ENCODE results near the gene MRO. TPM values are rescaled to one million over a fixed set of nuclear protein-coding genes. Genes with fewer than 3 reads are reported as not detected.

MRO gene
- total RNA-seq, 1 donor from 2014 or later: 0.18 TPM

DNA sequence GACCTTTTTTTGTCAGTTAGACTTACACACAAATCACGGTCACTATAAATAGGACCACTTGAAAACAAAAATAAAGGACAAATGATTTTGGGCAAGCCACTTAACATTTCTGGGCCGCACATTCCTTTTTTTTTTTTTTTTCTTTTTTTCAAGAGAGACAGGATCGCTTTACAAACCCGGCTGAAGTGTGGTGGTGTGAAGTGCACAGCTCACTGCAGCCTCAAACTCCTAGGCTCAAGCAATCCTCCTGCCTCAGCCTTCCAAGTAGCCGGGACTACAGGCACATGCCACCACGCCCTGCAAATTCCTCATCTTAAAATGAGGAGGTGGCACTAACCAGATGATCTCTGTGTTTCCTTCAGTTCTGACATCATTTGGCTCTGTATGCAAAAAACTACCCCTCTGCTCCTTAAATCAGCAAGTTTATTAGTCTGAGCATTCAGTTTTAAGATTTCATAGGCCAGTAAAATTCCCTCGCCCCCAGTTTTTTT is 28.3 kb upstream of the MRO start:
- Mint-ChIP-seq H3K27me3 (ENCODE audit: low read depth, unreplicated experiment) (no peaks in the 10 kb centered on the region), H3K4me1 (ENCODE audit: low read depth, unreplicated experiment) (peaks cover 15% of the 10 kb centered on the region), H3K36me3 (ENCODE audit: low read depth, unreplicated experiment) (no peaks in the 10 kb centered on the region), H3K4me3 (ENCODE audit: unreplicated experiment) (no peak overlapping the region), H3K27ac (ENCODE audit: unreplicated experiment) (peak overlapping the region; percentile 70), H3K9me3 (ENCODE audit: unreplicated experiment) (no peaks in the 10 kb centered on the region)
- Histone ChIP-seq H3K27me3 (ENCODE audit: insufficient read depth, low read length) (no peaks in the 10 kb centered on the region), H2AFZ (ENCODE audit: low read depth, low read length) (no peak overlapping the region), H3K4me2 (ENCODE audit: low read length) (no peak overlapping the region), H3K36me3 (ENCODE audit: insufficient read depth, low read length) (no peaks in the 10 kb centered on the region), H4K20me1 (ENCODE audit: insufficient read depth, low read length) (no peaks in the 10 kb centered on the region), H3K4me1 (ENCODE audit: insufficient read depth, low read length) (peaks cover 5% of the 10 kb centered on the region), H3K79me2 (ENCODE audit: insufficient read depth, low read length) (no peaks in the 10 kb centered on the region), H3K9ac (ENCODE audit: low read length) (no peak overlapping the region), H3K9me3 (ENCODE audit: insufficient read depth, low read depth, low read length) (no peaks in the 10 kb centered on the region), H3K27ac (ENCODE audit: low read depth, low read length) (no peak overlapping the region), H3K4me3 (ENCODE audit: insufficient read depth, low read depth, low read length) (no peak overlapping the region)
- DNase-seq (ENCODE audit: low read depth): no peak
- FAIRE-seq: no peak
- TF ChIP-seq EZH2 (IDR thresholded peaks at IDR 0.05; ENCODE audit: insufficient read depth, low read length): no peak
- TF ChIP-seq, protein P1, sequence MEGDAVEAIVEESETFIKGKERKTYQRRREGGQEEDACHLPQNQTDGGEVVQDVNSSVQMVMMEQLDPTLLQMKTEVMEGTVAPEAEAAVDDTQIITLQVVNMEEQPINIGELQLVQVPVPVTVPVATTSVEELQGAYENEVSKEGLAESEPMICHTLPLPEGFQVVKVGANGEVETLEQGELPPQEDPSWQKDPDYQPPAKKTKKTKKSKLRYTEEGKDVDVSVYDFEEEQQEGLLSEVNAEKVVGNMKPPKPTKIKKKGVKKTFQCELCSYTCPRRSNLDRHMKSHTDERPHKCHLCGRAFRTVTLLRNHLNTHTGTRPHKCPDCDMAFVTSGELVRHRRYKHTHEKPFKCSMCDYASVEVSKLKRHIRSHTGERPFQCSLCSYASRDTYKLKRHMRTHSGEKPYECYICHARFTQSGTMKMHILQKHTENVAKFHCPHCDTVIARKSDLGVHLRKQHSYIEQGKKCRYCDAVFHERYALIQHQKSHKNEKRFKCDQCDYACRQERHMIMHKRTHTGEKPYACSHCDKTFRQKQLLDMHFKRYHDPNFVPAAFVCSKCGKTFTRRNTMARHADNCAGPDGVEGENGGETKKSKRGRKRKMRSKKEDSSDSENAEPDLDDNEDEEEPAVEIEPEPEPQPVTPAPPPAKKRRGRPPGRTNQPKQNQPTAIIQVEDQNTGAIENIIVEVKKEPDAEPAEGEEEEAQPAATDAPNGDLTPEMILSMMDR (IDR thresholded peaks at IDR 0.05; ENCODE audit: insufficient read depth, low read depth, low read length): no peak

DNA sequence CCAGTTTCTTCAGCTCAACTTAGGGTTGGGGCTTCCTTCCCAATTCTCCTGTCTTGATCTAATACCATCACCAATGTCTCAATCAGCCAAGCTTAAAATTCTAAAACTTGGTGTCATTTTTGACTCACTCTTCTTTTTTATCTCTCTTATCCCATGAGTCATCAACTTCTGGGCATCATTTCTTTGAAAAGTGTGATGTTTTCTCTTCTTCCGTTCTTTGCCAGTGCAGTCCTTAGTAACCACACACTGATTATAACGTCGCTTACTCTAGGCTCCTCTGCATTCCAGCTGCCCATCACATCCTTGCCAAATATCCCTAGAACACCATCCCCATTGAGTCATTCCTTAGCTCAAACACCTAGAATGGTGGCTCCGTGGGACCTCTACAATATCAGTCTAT is 27.4 kb upstream of the MRO start:
- Histone ChIP-seq H3K36me3 (ENCODE audit: insufficient read depth, low read length) (no peaks in the 10 kb centered on the region), H3K4me3 (ENCODE audit: insufficient read depth, low read depth, low read length) (no peak overlapping the region), H3K4me2 (ENCODE audit: low read length) (peak overlapping the region; percentile 11), H3K9me3 (ENCODE audit: insufficient read depth, low read depth, low read length) (no peaks in the 10 kb centered on the region), H3K79me2 (ENCODE audit: insufficient read depth, low read length) (no peaks in the 10 kb centered on the region), H3K4me1 (ENCODE audit: insufficient read depth, low read length) (peaks cover 5% of the 10 kb centered on the region), H3K27ac (ENCODE audit: low read depth, low read length) (no peak overlapping the region), H3K9ac (ENCODE audit: low read length) (no peak overlapping the region), H3K27me3 (ENCODE audit: insufficient read depth, low read length) (no peaks in the 10 kb centered on the region), H4K20me1 (ENCODE audit: insufficient read depth, low read length) (no peaks in the 10 kb centered on the region), H2AFZ (ENCODE audit: low read depth, low read length) (no peak overlapping the region)
- TF ChIP-seq EZH2 (IDR thresholded peaks at IDR 0.05; ENCODE audit: insufficient read depth, low read length): no peak
- TF ChIP-seq, protein P1 (IDR thresholded peaks at IDR 0.05; ENCODE audit: insufficient read depth, low read depth, low read length): no peak
- Mint-ChIP-seq H3K27me3 (ENCODE audit: low read depth, unreplicated experiment) (no peaks in the 10 kb centered on the region), H3K9me3 (ENCODE audit: unreplicated experiment) (no peaks in the 10 kb centered on the region), H3K4me3 (ENCODE audit: unreplicated experiment) (no peak overlapping the region), H3K36me3 (ENCODE audit: low read depth, unreplicated experiment) (no peaks in the 10 kb centered on the region), H3K4me1 (ENCODE audit: low read depth, unreplicated experiment) (peaks cover 9% of the 10 kb centered on the region), H3K27ac (ENCODE audit: unreplicated experiment) (no peak overlapping the region)
- DNase-seq (ENCODE audit: low read depth): peak; percentile 85
- peak; percentile 80 for FAIRE-seq

DNA sequence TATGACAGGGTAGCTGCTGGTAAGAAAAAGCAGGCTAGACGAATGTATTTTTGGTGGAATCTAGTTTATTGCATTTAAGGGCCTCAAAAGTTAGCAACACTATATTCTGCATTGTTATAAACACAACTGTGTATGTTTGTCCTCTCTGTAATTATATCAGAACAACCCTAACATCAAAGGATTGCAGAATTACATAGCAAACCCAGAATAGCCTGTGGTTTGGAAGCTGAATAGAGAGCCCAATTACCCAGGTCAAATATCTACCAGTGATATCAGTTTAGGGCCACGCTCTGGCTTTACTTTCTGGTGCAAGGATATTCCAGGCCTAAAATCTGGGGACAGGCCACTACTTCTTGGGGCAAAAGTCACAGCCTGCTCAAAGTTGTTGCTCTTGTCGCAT is 25.1 kb upstream of the MRO start:
- Histone ChIP-seq H3K79me2 (ENCODE audit: insufficient read depth, low read length) (no peaks in the 10 kb centered on the region), H3K4me1 (ENCODE audit: insufficient read depth, low read length) (peaks cover 5% of the 10 kb centered on the region), H3K27me3 (ENCODE audit: insufficient read depth, low read length) (no peaks in the 10 kb centered on the region), H3K4me2 (ENCODE audit: low read length) (no peak overlapping the region), H3K9ac (ENCODE audit: low read length) (no peak overlapping the region), H3K27ac (ENCODE audit: low read depth, low read length) (no peak overlapping the region), H3K36me3 (ENCODE audit: insufficient read depth, low read length) (no peaks in the 10 kb centered on the region), H3K4me3 (ENCODE audit: insufficient read depth, low read depth, low read length) (no peak overlapping the region), H3K9me3 (ENCODE audit: insufficient read depth, low read depth, low read length) (no peaks in the 10 kb centered on the region), H2AFZ (ENCODE audit: low read depth, low read length) (no peak overlapping the region), H4K20me1 (ENCODE audit: insufficient read depth, low read length) (no peaks in the 10 kb centered on the region)
- no peaks in the 10 kb centered on the region for H3K9me3 Mint-ChIP-seq (ENCODE audit: unreplicated experiment)
- H3K4me1 Mint-ChIP-seq (ENCODE audit: low read depth, unreplicated experiment): peaks cover 9% of the 10 kb centered on the region
- H3K36me3 Mint-ChIP-seq (ENCODE audit: low read depth, unreplicated experiment): no peaks in the 10 kb centered on the region
- H3K27ac Mint-ChIP-seq (ENCODE audit: unreplicated experiment): no peak overlapping the region
- TF ChIP-seq, protein P1 (IDR thresholded peaks at IDR 0.05; ENCODE audit: insufficient read depth, low read depth, low read length): no peak
- no peak for TF ChIP-seq EZH2 (IDR thresholded peaks at IDR 0.05; ENCODE audit: insufficient read depth, low read length)
- DNase-seq (ENCODE audit: low read depth): no peak
- no peaks in the 10 kb centered on the region for H3K27me3 Mint-ChIP-seq (ENCODE audit: low read depth, unreplicated experiment)
- H3K4me3 Mint-ChIP-seq (ENCODE audit: unreplicated experiment): no peak overlapping the region
- peak; percentile 39 for FAIRE-seq

Measured in astrocyte (in vitro differentiated cells and primary cell).